ENCODE data around the gene WDR17.
"Not testable (repeated sequence)": the region's sequence is repeated elsewhere in the genome, so short reads cannot be mapped to it uniquely, and the experiment has no call there.

Gene WDR17

GRCh38 chr4:176193938-176194337 is 128.3 kb downstream of the WDR17 start:
- Histone ChIP-seq H3K4me1 (ENCODE audit: insufficient read depth, low read length) (peaks cover 15% of the 10 kb centered on the region), H3K36me3 (ENCODE audit: insufficient read depth, low read depth, low read length) (no peaks in the 10 kb centered on the region), H3K4me3 (ENCODE audit: low read length) (no peak overlapping the region), H3K9ac (ENCODE audit: low read depth, low read length) (no peak overlapping the region), H3K27me3 (ENCODE audit: insufficient read depth, low read length) (no peaks in the 10 kb centered on the region), H3K27ac (ENCODE audit: low read length) (no peak overlapping the region), H3K9me3 (ENCODE audit: insufficient read depth, low read depth, low read length) (no peaks in the 10 kb centered on the region)

- no peaks in the 10 kb centered on the region for H3K9me3 ChIP-seq (ENCODE audit: insufficient read depth, low read depth, low read length)
- no peaks in the 10 kb centered on the region for H3K27me3 ChIP-seq (ENCODE audit: insufficient read depth, low read length)
- H3K4me3 ChIP-seq (ENCODE audit: low read length) = peak within 1 kb of the TSS; percentile 90
- H3K4me1 ChIP-seq (ENCODE audit: insufficient read depth, low read length) = peaks cover 15% of the 10 kb centered on the region
- no peaks in the 10 kb centered on the region for H3K36me3 ChIP-seq (ENCODE audit: insufficient read depth, low read depth, low read length)
- H3K9ac ChIP-seq (ENCODE audit: low read depth, low read length) = peak within 1 kb of the TSS; percentile 82; the same call in 1 of the 2 replicates
- peak within 1 kb of the TSS; percentile 32 for H3K27ac ChIP-seq (ENCODE audit: low read length)
Measured at GRCh38 chr4:176195184-176195978, 129.7 kb downstream of the WDR17 start, which contains the start of gene SPATA4. Gene SPATA4, minus strand, starts transcription at chr4:176195585. Its CDS starts 23 bp downstream, at chr4:176195562.

- no peaks in the 10 kb centered on the region for H3K9me3 ChIP-seq (ENCODE audit: insufficient read depth, low read depth, low read length)
- no peak overlapping the region for H3K9ac ChIP-seq (ENCODE audit: low read depth, low read length)
- H3K4me1 ChIP-seq (ENCODE audit: insufficient read depth, low read length) = peaks cover 5% of the 10 kb centered on the region; the same call in 1 of the 2 replicates
- H3K27ac ChIP-seq (ENCODE audit: low read length) = no peak overlapping the region
- no peaks in the 10 kb centered on the region for H3K27me3 ChIP-seq (ENCODE audit: insufficient read depth, low read length)
- H3K4me3 ChIP-seq (ENCODE audit: low read length) = no peak overlapping the region
- H3K36me3 ChIP-seq (ENCODE audit: insufficient read depth, low read depth, low read length) = no peaks in the 10 kb centered on the region
Measured at GRCh38 chr4:176198316-176198903, 132.8 kb downstream of the WDR17 start.

- no peaks in the 10 kb centered on the region for H3K36me3 ChIP-seq (ENCODE audit: insufficient read depth, low read depth, low read length)
- H3K9ac ChIP-seq (ENCODE audit: low read depth, low read length) = no peak overlapping the region
- H3K4me3 ChIP-seq (ENCODE audit: low read length) = no peak overlapping the region
- H3K27ac ChIP-seq (ENCODE audit: low read length) = no peak overlapping the region
- H3K4me1 ChIP-seq (ENCODE audit: insufficient read depth, low read length) = no peaks in the 10 kb centered on the region
- no peaks in the 10 kb centered on the region for H3K9me3 ChIP-seq (ENCODE audit: insufficient read depth, low read depth, low read length)
- no peaks in the 10 kb centered on the region for H3K27me3 ChIP-seq (ENCODE audit: insufficient read depth, low read length)
Measured at GRCh38 chr4:176205299-176205698, 139.7 kb downstream of the WDR17 start.

- Histone ChIP-seq H3K9me3 (ENCODE audit: insufficient read depth, low read depth, low read length) (no peaks in the 10 kb centered on the region), H3K27ac (ENCODE audit: low read length) (no peak overlapping the region), H3K4me3 (ENCODE audit: low read length) (no peak overlapping the region), H3K4me1 (ENCODE audit: insufficient read depth, low read length) (no peaks in the 10 kb centered on the region), H3K36me3 (ENCODE audit: insufficient read depth, low read depth, low read length) (no peaks in the 10 kb centered on the region), H3K27me3 (ENCODE audit: insufficient read depth, low read length) (no peaks in the 10 kb centered on the region), H3K9ac (ENCODE audit: low read depth, low read length) (no peak overlapping the region)
Measured at GRCh38 chr4:176207839-176208238, 142.2 kb downstream of the WDR17 start.

GRCh38 chr4:176209535-176209934 is 143.9 kb downstream of the WDR17 start:
- Histone ChIP-seq H3K4me1 (ENCODE audit: insufficient read depth, low read length) (no peaks in the 10 kb centered on the region), H3K27ac (ENCODE audit: low read length) (no peak overlapping the region), H3K36me3 (ENCODE audit: insufficient read depth, low read depth, low read length) (no peaks in the 10 kb centered on the region), H3K27me3 (ENCODE audit: insufficient read depth, low read length) (no peaks in the 10 kb centered on the region), H3K9me3 (ENCODE audit: insufficient read depth, low read depth, low read length) (no peaks in the 10 kb centered on the region), H3K9ac (ENCODE audit: low read depth, low read length) (no peak overlapping the region), H3K4me3 (ENCODE audit: low read length) (no peak overlapping the region)

GRCh38 chr4:176210101-176210500 is 144.5 kb downstream of the WDR17 start:
- Histone ChIP-seq H3K4me3 (ENCODE audit: low read length) (no peak overlapping the region), H3K36me3 (ENCODE audit: insufficient read depth, low read depth, low read length) (no peaks in the 10 kb centered on the region), H3K27me3 (ENCODE audit: insufficient read depth, low read length) (no peaks in the 10 kb centered on the region), H3K4me1 (ENCODE audit: insufficient read depth, low read length) (no peaks in the 10 kb centered on the region), H3K27ac (ENCODE audit: low read length) (no peak overlapping the region), H3K9me3 (ENCODE audit: insufficient read depth, low read depth, low read length) (no peaks in the 10 kb centered on the region), H3K9ac (ENCODE audit: low read depth, low read length) (no peak overlapping the region)

- no peaks in the 10 kb centered on the region for H3K27me3 ChIP-seq (ENCODE audit: insufficient read depth, low read length)
- H3K36me3 ChIP-seq (ENCODE audit: insufficient read depth, low read depth, low read length) = no peaks in the 10 kb centered on the region
- H3K9ac ChIP-seq (ENCODE audit: low read depth, low read length) = no peak overlapping the region
- H3K27ac ChIP-seq (ENCODE audit: low read length) = no peak overlapping the region
- no peak overlapping the region for H3K4me3 ChIP-seq (ENCODE audit: low read length)
- no peaks in the 10 kb centered on the region for H3K4me1 ChIP-seq (ENCODE audit: insufficient read depth, low read length)
- H3K9me3 ChIP-seq (ENCODE audit: insufficient read depth, low read depth, low read length) = no peaks in the 10 kb centered on the region
Measured at GRCh38 chr4:176210579-176211296, 145.1 kb downstream of the WDR17 start.

- H3K27ac ChIP-seq (ENCODE audit: low read length); H3K4me3 ChIP-seq (ENCODE audit: low read length); H3K4me1 ChIP-seq (ENCODE audit: insufficient read depth, low read length); H3K36me3 ChIP-seq (ENCODE audit: insufficient read depth, low read depth, low read length); H3K9me3 ChIP-seq (ENCODE audit: insufficient read depth, low read depth, low read length); H3K9ac ChIP-seq (ENCODE audit: low read depth, low read length); H3K27me3 ChIP-seq (ENCODE audit: insufficient read depth, low read length): not testable (repeated sequence)
Measured at GRCh38 chr4:176212351-176212750, 146.7 kb downstream of the WDR17 start.

- Histone ChIP-seq H3K36me3 (ENCODE audit: insufficient read depth, low read depth, low read length) (no peaks in the 10 kb centered on the region), H3K4me1 (ENCODE audit: insufficient read depth, low read length) (no peaks in the 10 kb centered on the region), H3K27ac (ENCODE audit: low read length) (no peak overlapping the region), H3K9ac (ENCODE audit: low read depth, low read length) (no peak overlapping the region), H3K9me3 (ENCODE audit: insufficient read depth, low read depth, low read length) (no peaks in the 10 kb centered on the region), H3K27me3 (ENCODE audit: insufficient read depth, low read length) (no peaks in the 10 kb centered on the region), H3K4me3 (ENCODE audit: low read length) (no peak overlapping the region)
Measured at GRCh38 chr4:176217510-176217909, 151.9 kb downstream of the WDR17 start.

GRCh38 chr4:176222149-176222548 is 156.5 kb downstream of the WDR17 start:
- Histone ChIP-seq H3K36me3 (ENCODE audit: insufficient read depth, low read depth, low read length) (no peaks in the 10 kb centered on the region), H3K9me3 (ENCODE audit: insufficient read depth, low read depth, low read length) (no peaks in the 10 kb centered on the region), H3K4me1 (ENCODE audit: insufficient read depth, low read length) (no peaks in the 10 kb centered on the region), H3K9ac (ENCODE audit: low read depth, low read length) (no peak overlapping the region), H3K4me3 (ENCODE audit: low read length) (no peak overlapping the region), H3K27ac (ENCODE audit: low read length) (no peak overlapping the region), H3K27me3 (ENCODE audit: insufficient read depth, low read length) (no peaks in the 10 kb centered on the region)

- no peak overlapping the region for H3K9ac ChIP-seq (ENCODE audit: low read depth, low read length)
Measured at GRCh38 chr4:176223561-176223960, 157.9 kb downstream of the WDR17 start.

More at GRCh38 chr4:176223561-176223960, 157.9 kb downstream of the WDR17 start:
- no peaks in the 10 kb centered on the region for H3K4me1 ChIP-seq (ENCODE audit: insufficient read depth, low read length)
- no peaks in the 10 kb centered on the region for H3K9me3 ChIP-seq (ENCODE audit: insufficient read depth, low read depth, low read length)
- no peak overlapping the region for H3K4me3 ChIP-seq (ENCODE audit: low read length)
- H3K27ac ChIP-seq (ENCODE audit: low read length) = no peak overlapping the region
- no peaks in the 10 kb centered on the region for H3K27me3 ChIP-seq (ENCODE audit: insufficient read depth, low read length)
- H3K36me3 ChIP-seq (ENCODE audit: insufficient read depth, low read depth, low read length) = no peaks in the 10 kb centered on the region

Data from iPS-20b (cell line).